Tibial nerve (tissue), 3 donors: ENCODE data around the gene LCORL.

Experiments used
- POLR2A ChIP-seq, 2 donors: fragments of 450-650 bp; IDR thresholded peaks; one replicate each; pipeline ENCODE4 v1.6.1; 2017; ENCODE audit warnings: antibody characterized with exemption in 2 of 2, mild to moderate bottlenecking in 2 of 2, moderate library complexity in 2 of 2
- TF ChIP-seq, protein P1 (sequence below), 5 experiments: fragments of 200-600 bp in 3 of 5; fragments of 450-650 bp in 2 of 5; sonication (generic) in 3 of 5; IDR thresholded peaks; one replicate each; pipeline ENCODE4 v1.5.1; 2016 to 2019; ENCODE audit warnings: antibody characterized with exemption in 5 of 5, mild to moderate bottlenecking in 3 of 5, moderate library complexity in 2 of 5

DNA sequence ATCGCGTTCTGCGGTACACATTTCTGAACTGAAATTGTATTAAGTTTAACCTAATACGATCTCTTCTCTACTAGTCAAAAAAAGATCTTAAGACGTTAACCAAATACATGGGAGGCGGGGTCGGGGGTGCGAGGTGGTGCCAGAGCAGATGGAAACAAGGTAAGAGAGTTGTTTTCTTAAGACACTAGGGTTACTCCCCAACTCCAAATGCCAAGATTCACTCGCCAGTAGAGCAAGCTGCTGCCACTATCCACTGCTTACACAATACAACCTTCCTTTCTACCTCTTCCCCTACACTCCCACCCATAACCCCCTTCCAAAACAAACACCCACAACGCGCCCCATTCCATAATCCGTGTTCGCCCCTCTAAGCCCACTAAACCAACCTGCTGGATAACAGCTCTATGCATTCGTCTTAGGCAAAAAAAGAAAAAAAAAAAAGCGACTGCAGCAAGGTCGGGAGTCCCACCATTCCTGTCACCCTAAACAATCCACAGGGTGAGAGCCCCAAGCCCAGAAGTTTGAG lies 1.3 kb downstream of the LCORL start:
- TF ChIP-seq, protein P1, sequence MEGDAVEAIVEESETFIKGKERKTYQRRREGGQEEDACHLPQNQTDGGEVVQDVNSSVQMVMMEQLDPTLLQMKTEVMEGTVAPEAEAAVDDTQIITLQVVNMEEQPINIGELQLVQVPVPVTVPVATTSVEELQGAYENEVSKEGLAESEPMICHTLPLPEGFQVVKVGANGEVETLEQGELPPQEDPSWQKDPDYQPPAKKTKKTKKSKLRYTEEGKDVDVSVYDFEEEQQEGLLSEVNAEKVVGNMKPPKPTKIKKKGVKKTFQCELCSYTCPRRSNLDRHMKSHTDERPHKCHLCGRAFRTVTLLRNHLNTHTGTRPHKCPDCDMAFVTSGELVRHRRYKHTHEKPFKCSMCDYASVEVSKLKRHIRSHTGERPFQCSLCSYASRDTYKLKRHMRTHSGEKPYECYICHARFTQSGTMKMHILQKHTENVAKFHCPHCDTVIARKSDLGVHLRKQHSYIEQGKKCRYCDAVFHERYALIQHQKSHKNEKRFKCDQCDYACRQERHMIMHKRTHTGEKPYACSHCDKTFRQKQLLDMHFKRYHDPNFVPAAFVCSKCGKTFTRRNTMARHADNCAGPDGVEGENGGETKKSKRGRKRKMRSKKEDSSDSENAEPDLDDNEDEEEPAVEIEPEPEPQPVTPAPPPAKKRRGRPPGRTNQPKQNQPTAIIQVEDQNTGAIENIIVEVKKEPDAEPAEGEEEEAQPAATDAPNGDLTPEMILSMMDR (IDR thresholded peaks at IDR 0.05), result no peak
- TF ChIP-seq POLR2A (IDR thresholded peaks at IDR 0.05), result no peak
